Gastrocnemius medialis (tissue), 4 donors: Measurements from ENCODE around the gene TMEM185B.

Source experiments
- POLR2A ChIP-seq, 2 donors: fragments of 450-650 bp; IDR thresholded peaks; one replicate each; pipeline ENCODE4 v1.6.1; 2017; ENCODE audit warnings: antibody characterized with exemption in 2 of 2, mild to moderate bottlenecking in 2 of 2, moderate library complexity in 2 of 2
- TF ChIP-seq, protein P1 (sequence below), 5 experiments: fragments of 450-650 bp in 3 of 5; fragments of 200-600 bp in 2 of 5; sonication (generic) in 2 of 5; IDR thresholded peaks in 4 of 5; conservative IDR thresholded peaks in 1 of 5; 1 replicate in 4 of 5; 2 replicates in 1 of 5; pipeline ENCODE4 v1.5.1; 2016 to 2019; ENCODE audit warnings: antibody characterized with exemption in 5 of 5, mild to moderate bottlenecking in 3 of 5, moderate library complexity in 3 of 5

DNA sequence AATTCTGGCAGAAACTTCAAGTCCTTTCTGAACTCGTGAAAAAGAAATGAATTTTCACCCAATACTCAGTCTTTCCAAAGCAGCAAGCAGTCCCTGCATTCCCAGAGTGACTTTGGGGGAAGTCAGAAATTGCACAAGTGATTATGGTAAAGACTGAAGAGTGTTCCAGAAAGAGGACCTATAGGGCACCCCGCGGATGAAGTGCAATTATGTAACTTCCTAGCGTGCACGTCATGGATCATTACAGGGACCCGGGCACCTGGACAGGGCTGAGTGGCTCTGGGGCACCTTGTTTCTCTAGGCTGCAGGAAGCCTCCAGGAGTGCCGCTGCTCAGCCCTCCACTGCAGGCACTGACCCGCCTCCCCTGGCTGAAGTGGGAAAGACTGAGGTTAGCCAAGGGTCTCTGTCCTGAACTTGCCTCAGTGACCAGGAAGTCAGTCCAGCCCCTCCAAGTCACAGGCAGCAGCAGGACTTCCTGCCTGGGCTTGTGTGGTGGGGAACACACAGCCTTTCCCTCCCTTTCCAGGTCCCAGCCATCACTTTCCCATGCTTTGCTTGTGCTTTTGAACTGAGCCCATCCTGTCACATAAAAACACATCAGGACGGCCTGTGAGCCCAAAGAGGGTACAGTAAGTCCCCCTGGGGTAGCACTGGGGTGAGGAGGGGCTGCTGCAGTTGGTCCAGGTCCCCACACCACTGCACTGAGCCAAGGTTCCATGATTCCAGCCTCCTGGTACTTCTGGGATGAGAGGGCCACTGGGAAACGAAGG, 19.8 kb downstream of the TMEM185B start:
- TF ChIP-seq, protein P1, sequence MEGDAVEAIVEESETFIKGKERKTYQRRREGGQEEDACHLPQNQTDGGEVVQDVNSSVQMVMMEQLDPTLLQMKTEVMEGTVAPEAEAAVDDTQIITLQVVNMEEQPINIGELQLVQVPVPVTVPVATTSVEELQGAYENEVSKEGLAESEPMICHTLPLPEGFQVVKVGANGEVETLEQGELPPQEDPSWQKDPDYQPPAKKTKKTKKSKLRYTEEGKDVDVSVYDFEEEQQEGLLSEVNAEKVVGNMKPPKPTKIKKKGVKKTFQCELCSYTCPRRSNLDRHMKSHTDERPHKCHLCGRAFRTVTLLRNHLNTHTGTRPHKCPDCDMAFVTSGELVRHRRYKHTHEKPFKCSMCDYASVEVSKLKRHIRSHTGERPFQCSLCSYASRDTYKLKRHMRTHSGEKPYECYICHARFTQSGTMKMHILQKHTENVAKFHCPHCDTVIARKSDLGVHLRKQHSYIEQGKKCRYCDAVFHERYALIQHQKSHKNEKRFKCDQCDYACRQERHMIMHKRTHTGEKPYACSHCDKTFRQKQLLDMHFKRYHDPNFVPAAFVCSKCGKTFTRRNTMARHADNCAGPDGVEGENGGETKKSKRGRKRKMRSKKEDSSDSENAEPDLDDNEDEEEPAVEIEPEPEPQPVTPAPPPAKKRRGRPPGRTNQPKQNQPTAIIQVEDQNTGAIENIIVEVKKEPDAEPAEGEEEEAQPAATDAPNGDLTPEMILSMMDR (IDR thresholded peaks at IDR 0.05 in 4 of 5, conservative IDR thresholded peaks at IDR 0.05 in 1 of 5): no peak
- no peak for TF ChIP-seq POLR2A (IDR thresholded peaks at IDR 0.05)
